Tibial nerve (tissue), 4 donors: Measurements from ENCODE around the gene UTY.

Experiments
- CTCF ChIP-seq, 5 experiments: fragments of 200-600 bp in 3 of 5; fragments of 450-650 bp in 2 of 5; sonication (generic) in 3 of 5; IDR thresholded peaks; one replicate each; pipeline ENCODE4 v1.5.1; 2016 to 2019; ENCODE audit warnings: antibody characterized with exemption in 5 of 5, mild to moderate bottlenecking in 3 of 5, moderate library complexity in 2 of 5
- EP300 ChIP-seq, 2 donors: sonication (generic); formaldehyde crosslinking; IDR thresholded peaks; one replicate each; pipeline ENCODE4 v1.6.1; 2017; ENCODE audit warnings: antibody characterized with exemption in 2 of 2, mild to moderate bottlenecking in 1 of 2
- POLR2A ChIP-seq, 2 donors: fragments of 450-650 bp; IDR thresholded peaks; one replicate each; pipeline ENCODE4 v1.6.1; 2017; ENCODE audit warnings: antibody characterized with exemption in 2 of 2, mild to moderate bottlenecking in 2 of 2, moderate library complexity in 2 of 2

GRCh38 chrY:13205214-13205613, 274.6 kb downstream of the UTY start:
- TF ChIP-seq CTCF (IDR thresholded peaks at IDR 0.05) (no peak), POLR2A (IDR thresholded peaks at IDR 0.05) (no peak), EP300 (IDR thresholded peaks at IDR 0.05) (no peak)
